Measurements from ENCODE around the gene PGLYRP3.
"Not testable (repeated sequence)": the region's sequence is repeated elsewhere in the genome, so short reads cannot be mapped to it uniquely, and the experiment has no call there.

The PGLYRP3 gene

DNA sequence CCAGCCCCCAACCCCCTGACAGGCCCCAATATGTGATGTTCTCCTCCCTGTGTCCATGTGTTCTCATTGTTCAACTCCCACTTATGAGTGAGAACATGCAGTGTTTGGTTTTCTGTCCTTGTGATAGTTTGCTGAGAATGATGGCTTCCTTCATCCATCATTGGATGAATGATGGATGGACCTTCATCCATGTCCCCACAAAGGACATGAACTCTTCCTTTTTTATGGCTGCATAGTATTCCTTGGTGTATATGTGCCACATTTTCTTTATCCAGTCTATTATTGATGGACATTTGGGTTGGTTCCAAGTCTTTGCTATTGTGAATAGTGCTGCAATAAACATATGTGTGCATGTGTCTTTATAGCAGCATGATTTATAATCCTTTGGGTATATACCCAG, 1.6 kb upstream of the PGLYRP3 start:
- not testable (repeated sequence) for FAIRE-seq; DNase-seq (ENCODE audit: low spot score)

DNA sequence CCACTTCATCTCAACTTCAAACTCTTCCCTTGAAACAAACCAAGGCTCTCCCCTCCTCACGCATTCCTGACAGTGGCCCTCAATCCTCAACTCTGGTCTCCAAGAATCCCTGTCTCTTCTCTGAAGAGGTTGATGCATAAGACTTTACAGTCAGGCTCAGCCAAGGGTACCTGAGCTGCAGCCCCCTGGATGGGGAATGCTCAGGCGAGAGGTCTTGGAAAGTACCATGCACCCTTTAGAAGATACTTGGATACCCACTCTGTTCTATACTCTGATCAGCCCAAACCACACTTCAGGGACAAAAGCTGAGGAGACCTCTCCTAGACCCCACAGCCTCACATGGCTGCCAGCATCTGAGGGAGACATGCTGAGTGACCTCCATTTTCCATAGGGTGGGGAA, 536 bp upstream of the PGLYRP3 start:
- DNase-seq (ENCODE audit: low spot score) (no peak), FAIRE-seq (no peak)

DNA sequence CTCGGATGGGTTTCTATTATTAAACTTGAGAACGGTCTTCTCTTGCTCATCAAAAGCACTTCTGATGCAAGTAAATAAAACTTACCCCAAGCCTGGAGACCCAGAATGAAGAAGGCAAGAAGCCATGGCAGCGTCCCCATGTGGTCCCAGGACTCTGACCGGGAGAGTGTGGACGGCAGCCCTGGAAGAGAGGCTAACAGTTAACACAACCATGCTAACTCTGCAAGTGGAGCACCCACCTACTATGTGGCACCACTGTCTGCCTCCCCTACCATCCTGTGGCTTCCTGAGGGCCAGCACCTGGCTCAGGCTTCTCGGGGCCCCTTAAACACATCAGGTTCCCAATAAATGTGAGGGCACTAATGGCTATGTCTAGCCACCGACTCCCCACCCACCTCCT, 2.2 kb downstream of the PGLYRP3 start:
- DNase-seq (ENCODE audit: low spot score), result no peak
- no peak for FAIRE-seq

DNA sequence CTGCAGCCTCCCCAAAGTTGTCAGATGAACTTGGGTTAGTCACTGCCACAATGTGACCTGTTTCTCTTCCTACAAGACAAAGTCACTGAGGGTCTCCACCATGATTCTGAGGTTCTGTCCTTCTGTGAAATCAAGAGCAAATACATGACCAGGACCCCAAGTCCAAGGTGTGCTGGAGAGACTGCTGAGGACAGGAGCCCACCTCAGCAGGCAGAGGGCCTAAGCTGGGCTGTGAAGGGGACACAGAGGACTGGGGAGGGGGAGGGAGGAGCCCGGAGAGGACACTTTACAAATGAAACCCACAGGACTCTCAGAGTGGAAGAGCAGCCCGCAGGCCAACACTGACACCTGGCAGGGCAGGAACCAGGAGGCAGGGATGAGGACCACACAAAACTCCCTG, 3.3 kb downstream of the PGLYRP3 start:
- no peak for DNase-seq (ENCODE audit: low spot score)
- no peak for FAIRE-seq

DNA sequence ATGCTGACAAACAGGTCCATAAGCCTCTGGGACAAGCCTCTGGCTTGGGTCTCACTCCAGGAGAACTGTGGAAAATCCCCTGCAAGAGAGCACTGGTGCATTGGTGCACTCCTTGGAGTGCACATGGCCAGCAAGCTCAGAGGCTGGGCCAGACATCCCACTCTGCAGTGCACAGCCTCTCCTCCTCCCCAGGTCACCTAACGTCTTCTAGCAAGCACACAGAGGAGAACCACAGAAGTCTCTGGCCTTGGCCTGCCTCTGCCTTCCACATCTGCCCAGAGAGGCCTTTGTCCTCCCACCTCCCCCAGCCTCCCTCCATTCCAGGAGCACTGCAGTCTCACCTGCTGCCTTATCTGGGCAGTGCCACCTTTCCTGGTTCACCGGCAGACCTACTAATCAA, 4.2 kb downstream of the PGLYRP3 start:
- DNase-seq (ENCODE audit: low spot score) (no peak), FAIRE-seq (no peak)

DNA sequence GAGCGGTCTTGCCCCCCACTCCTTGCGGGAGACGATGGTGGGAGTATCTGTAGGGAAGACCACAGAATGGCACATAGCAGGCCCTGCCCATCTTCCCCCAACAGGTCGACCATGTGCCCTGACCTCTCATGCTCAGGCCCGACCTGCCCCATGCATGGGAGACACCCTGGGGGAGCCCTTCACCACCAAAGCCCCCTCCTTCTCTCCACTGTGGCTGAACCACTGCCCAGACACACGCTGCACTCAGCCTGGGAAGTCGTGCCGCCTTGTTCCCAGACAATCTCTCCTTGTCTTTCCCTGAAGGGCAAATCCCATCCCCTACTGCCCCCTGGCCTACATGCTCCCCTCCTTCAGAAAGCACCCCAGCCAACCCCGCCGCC, 5.5 kb downstream of the PGLYRP3 start:
- no peak for FAIRE-seq
- DNase-seq (ENCODE audit: low spot score), result no peak

DNA sequence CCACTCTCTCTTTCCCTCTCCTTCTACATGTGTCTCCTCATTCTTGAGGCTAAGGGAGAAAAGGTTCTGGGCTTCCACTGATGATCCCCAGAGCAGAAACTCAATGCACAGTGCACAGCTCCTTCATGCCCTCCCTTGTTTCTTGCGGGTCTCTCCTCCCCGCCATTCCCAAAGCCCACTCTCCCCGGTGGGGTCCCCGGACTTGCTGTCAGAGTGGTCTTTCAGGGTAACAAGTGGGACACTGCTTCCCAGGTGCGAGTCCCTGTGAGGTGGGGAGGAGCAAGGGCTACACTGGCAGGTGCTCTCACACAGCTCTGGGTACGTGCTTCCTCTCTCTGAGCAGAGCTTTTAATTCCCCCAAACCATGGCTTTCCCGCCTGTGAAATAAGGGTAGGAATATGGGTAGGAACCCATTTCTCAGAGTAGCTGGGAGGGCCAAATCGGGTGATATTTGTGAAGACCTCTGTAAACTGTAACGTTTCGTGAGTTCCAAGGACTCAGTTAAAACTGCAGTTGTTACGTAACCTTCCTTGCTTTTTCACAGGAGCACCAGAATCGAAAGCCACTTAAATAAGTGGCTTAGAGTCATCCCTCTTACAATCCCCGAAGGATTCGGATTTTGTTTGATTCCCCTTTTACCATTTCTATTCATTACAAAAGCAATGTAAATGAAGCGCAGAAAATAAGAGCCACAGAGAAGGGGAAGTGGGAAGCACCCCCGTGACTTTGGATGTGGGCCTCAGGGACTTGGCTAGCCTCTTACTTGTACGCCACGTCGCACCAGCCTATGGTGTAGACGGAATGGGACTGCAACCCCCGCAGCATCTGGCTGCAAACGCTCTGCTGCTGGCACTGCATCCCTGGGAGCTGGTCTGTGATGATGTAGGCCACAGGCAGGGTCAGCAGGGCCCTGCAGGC, 6.2 kb downstream of the PGLYRP3 start:
- DNase-seq (ENCODE audit: low spot score), result no peak
- FAIRE-seq, result no peak

DNA sequence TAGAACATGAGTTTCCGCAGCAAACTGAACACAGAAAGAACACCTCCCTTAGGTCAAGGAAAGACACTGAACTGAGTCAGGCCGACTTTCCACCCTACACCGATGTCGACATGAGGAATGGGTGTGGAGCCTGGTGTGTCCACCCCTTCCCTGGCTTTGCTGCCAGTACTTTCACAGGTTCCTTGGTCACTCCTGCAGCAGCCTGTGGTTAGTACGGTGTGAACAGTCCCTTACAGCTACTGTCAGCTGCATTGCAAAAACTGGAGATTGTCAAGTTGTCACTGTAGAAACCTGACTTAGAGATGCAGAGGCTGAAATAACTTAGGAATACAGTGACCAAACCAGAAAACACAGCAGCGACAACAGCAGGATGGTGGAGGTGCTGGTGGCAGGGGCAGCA, 7.1 kb downstream of the PGLYRP3 start:
- FAIRE-seq (no peak), DNase-seq (ENCODE audit: low spot score) (no peak)

DNA sequence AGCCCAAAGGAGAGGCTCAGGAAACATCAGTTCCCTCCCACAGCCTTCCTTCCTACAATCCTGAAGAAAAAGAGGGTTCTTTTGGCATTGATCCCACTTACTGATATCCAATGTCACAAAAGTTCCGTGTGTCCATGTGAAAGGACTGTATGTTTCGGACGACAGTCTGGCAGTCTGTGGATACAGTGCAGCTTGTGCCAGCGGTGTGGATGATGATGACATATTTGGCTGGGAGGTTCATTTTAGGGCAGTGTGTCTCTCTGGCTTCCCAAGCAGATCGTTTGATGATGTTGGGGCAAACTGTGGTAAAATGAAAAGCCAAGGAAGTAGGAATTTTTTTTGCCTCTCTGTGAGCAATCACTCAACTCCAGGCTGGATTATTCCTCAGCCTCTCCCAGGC, 10.4 kb downstream of the PGLYRP3 start:
- FAIRE-seq (no peak), DNase-seq (ENCODE audit: low spot score) (no peak)

DNA sequence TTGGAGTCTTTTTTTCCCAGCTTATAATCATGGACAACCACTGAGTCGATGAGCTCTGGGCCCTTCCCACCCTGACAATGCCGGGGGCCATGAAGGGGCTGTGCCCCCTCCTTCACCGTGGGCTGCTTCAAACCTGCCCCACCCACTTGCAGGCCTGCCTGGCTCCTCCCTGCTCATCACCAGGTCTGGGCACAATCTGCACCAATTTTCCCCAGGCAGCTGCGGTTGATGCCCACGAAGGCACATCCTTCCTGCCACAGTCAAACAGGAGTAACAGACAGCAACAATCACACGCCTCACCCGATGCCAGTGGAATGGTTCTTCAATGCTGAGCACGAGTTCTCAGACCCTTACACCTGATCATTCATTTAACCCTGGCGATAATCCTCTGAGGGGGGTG, 18.9 kb downstream of the PGLYRP3 start:
- DNase-seq (ENCODE audit: low spot score) (no peak), FAIRE-seq (no peak)

DNA sequence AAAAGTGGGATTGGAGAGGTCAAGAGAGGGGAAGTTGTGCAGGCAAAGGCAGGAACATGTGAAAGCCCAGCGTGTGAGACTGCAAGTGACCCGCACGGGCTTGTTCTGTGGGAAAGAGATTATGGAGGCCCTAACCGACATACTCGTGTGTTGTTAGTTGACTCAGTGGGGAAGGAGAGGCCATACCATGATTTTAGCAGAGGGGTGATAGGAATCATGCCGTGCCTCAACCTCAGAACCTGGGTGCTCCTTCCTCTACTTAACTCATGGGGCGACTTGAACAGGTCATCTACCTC, 19.3 kb downstream of the PGLYRP3 start:
- FAIRE-seq (no peak), DNase-seq (ENCODE audit: low spot score) (no peak)

DNA sequence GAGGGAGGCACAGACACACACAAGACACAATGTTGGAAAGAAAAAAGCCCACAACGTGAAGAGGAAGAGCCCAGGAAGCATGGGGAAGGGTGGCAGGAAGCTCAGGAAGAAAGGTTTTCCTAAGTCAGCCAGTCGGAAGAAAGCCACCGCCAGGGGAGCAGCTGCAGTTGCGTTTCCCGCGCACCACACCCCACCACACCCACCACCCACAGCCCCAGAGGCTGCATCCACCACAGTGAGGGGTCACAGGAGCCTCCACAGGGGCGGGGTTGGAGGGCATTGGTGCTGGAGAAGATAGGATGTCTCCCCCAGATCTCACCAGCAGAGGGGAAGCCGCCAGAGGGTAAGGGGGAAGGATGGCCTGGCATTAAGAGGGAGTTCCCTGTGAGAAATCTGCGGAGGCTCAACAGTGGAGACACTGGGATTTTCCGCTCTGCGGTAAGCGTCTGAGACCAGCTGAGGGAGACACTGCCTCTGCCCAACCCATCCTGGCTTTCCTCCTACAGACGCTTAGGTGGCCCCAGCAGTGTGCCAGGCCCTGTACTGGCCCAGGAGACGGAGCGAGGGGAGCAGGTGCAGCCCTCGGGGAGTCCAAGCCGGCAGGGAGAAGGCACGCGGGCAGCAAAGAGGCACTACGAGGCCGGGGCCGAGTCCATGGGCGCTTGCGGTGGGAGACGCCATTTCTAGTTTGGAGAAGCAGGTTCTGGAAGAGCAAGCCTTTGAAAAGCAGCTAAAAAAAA, 19.8 kb downstream of the PGLYRP3 start:
- FAIRE-seq, result no peak
- DNase-seq (ENCODE audit: low spot score), result no peak

DNA sequence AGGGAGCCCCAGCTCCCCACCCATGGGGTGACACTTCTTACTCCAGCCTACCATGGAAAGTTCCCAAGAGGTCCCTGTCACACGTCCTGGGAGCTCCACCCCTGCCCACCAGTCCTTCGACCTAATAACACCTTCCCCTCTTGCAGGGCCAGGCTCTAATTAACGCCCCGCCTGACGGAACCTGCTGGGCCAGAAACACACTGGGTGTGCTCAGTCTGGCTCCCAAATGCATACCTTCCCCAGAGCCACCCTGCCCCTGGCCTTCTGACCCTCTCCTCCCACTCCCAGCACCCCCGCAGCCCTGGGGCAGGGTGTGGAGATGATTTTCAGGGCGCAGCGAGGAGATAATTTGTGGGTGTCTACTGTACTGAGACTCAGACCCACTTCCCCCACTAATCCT, 20.6 kb downstream of the PGLYRP3 start:
- FAIRE-seq, result no peak
- no peak for DNase-seq (ENCODE audit: low spot score)

DNA sequence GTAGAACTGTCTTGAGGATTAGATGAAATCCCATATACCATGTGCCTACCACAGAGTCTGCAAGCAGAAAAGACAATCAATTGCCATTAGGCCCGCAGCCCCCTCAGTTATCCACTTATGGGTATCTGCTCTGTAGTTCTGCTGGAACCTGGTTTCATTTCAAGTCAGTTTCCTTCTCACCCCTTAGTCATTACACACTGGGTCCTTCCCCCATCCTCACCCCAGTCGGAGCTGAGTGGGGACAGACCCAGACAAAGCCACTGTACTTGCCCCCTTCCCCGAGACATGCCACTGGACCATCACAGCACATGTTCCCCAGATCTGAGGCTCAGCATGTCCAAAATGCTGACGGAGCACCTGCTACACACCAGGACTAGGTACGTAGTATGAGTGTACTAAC, 21.2 kb downstream of the PGLYRP3 start:
- DNase-seq (ENCODE audit: low spot score) (no peak), FAIRE-seq (no peak)

DNA sequence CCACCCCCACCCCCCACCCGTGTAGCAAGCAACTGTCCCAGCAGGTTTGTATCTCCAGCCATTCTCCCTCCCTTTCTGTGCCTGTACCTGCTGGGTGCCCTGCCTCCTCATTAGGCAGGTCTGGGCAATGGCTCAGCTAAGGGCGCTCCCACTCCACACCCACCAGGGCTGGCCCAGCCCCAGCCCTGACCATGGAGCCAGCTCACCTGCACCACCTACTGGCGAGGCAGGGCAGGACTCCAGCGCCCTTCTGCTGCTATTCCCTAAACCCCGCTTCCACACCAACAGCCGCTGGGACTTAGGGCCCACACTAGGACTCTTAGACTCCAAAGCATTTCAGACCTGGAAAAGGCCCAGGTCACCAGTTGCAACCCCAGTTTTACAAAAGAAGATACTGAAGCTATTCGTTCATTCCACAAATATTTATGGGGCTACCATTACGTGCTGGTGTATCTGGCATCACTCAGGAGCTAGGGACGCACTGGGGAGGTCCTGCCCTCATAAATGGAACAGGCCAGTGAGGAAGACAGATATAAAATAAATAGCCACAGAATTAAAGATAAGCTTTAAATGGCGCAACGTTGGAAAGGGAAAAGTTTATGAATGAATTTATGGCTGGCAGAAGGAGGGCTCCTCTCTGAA, 24.0 kb downstream of the PGLYRP3 start:
- no peak for FAIRE-seq
- no peak for DNase-seq (ENCODE audit: low spot score)

DNA sequence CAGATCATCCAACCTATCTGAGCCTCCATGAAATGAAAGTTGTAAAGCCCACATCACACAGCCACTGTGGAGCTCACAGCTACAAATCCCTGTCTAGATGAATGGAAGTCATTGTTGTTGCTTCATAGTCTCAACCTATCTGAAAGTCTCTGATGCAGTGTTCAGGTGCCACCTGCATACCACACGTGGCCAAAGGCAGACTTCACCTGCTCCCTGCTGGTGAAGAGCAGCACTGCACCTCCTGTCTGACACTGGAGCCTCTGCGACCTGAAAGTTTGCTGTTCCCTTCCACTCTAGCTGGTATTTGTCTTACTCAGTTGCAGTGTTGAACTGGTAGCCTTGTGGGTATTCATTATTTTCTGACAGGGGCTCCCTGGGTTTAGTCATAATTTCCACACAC, 34.9 kb downstream of the PGLYRP3 start:
- DNase-seq (ENCODE audit: low spot score), result no peak

DNA sequence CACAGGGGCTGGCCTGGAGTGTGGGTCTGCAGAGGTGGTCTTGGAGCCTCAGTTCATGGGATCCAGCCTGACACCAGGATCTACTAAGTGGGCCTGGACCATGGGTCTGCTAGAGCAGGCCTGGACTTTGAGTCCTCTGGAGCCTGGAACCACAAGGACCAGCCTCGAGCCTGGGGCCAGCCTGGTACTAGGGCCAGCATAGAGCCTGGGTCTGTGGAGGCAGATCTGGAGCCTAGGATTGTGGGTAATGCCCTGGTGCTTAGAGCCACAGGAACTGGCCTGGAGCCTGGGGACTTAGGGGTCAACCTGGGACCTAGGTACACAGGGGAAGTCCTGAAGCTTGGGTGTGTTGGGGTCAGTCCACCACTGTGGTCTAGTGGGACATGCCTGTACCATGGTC, 40.6 kb downstream of the PGLYRP3 start:
- FAIRE-seq (no peak), DNase-seq (ENCODE audit: low spot score) (no peak)

More for the DNA sequence above, 34.9 kb downstream of the PGLYRP3 start:
- no peak for FAIRE-seq

DNA sequence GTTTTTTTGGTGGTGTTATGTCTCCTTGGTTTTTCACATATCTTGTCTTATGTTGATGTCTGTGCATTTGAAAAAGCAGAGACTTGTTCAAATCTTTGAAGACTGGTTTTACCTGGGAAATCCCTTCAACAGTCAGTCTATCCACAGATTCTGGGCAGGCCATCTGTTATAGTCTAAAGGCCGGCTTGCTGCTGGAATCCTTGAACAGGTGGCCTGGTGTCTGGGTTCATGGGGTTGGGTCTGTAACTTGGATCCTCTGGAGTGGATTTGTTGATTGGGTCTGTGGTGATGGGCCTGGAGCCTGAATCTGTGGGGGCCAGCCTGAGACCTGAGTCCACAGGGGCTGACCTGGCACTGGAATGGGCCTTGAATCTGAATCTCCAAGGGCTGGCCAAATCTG, 41.0 kb downstream of the PGLYRP3 start:
- DNase-seq (ENCODE audit: low spot score) (no peak), FAIRE-seq (no peak)

DNA sequence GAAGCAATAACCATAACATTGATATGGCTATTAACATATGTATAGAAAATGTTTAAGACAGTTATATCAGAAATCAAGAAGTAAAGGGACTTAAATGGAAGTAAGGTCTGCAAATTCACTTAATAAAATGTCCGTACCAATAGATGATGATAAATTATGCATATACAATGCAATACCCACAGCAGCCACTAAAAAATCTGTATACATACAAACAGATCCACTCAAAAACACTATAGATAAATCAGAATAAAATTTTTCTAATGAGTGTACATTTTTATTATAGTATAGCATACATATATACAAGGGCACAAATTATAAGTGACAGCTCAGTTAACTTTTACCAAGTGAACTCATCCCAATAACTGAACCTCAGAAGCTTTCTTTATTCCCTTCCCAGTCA, 47.3 kb downstream of the PGLYRP3 start:
- FAIRE-seq (no peak), DNase-seq (ENCODE audit: low spot score) (no peak)

DNA sequence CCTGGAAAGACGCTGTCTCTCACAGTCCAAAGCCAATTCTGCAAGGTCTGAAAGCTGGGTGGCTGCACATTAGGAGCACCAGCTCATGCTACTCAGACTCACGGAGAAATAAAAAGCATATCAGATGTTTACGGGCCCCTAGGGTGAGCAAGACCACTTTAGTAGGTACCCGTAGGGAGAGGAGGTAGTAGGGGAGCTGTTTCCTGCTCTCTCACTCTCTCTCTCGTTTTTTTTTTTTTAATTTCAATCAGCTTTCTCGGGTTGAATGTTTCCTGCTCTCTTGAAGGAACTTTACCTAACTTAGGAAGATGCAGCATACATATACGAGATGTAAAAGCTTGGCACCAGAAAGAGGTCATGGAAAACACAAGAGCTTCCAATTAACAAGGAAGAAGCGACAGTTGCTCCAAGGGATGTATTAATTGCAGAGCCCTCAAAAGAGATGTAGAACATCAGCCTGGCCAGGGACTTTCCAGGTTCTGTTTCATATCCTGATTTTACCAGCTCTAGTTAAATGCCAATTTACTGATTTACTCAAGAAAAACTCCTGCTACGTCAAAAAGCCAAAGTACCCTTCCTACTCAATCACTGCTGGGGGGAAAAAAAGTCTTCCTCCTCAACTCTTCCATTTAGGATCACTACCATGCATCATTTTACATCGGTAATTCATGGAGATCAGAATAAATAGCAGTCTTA, 50.1 kb downstream of the PGLYRP3 start:
- FAIRE-seq, result no peak
- no peak for DNase-seq (ENCODE audit: low spot score)

DNA sequence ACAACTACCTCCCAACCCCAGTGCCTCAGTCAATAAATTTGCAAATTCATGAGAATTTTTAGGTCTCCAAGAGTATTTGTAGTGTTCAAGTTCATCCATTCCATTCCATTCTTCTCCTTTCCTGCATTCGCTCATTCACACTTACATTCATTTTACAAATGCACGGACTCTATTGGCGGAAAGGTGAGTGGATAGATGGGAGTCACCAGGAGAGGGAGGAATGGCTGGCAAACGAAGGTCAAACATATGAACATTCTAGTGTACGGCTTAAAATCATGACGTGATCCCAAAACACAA, 50.7 kb downstream of the PGLYRP3 start:
- FAIRE-seq, result no peak
- no peak for DNase-seq (ENCODE audit: low spot score)

All from RCC 7860 (cell line).